Vagina (tissue), 2 donors: ENCODE measurements around the gene GNRHR.

Source experiments
- POLR2A ChIP-seq, 2 donors: fragments of 450-650 bp; IDR thresholded peaks; one replicate each; pipeline ENCODE4 v1.6.1; 2017; ENCODE audit warnings: antibody characterized with exemption in 2 of 2, mild to moderate bottlenecking in 2 of 2, moderate library complexity in 2 of 2
- TF ChIP-seq, protein P1 (sequence below), 3 experiments: fragments of 450-650 bp in 2 of 3; fragments of 200-600 bp in 1 of 3; sonication (generic) in 1 of 3; IDR thresholded peaks; one replicate each; pipeline ENCODE4 v1.5.1; 2017 to 2019; ENCODE audit warnings: antibody characterized with exemption in 3 of 3, mild to moderate bottlenecking in 2 of 3, moderate library complexity in 2 of 3

DNA sequence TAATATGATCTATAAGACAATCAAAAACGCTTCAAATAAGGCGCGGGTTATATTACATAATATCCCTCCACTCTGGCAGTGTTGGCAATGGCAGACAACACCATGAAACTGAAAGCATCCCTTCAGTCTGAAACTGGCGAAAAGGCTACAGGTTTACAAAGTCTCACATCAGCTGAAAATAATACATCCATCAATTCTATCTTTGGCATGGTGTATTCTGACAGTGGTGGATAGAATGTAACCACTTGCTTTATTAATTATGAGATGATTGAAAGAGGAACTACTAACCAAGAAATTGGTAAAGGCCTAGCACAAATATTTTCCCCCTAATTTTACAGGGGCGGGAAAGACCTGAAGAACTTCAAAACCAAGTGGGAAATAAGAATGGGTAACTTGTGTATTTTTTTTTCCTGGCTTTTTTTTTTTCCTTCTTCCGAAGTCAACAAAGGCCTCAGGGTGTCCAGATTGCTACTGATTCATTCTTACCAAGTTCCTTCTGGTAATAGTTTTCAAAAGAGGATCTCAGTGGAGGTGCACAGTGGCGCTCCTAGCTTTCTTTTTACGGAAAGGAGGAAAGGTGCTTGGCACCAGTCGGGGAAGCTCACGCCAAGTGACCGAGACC lies 54.0 kb downstream of the GNRHR start:
- TF ChIP-seq, protein P1, sequence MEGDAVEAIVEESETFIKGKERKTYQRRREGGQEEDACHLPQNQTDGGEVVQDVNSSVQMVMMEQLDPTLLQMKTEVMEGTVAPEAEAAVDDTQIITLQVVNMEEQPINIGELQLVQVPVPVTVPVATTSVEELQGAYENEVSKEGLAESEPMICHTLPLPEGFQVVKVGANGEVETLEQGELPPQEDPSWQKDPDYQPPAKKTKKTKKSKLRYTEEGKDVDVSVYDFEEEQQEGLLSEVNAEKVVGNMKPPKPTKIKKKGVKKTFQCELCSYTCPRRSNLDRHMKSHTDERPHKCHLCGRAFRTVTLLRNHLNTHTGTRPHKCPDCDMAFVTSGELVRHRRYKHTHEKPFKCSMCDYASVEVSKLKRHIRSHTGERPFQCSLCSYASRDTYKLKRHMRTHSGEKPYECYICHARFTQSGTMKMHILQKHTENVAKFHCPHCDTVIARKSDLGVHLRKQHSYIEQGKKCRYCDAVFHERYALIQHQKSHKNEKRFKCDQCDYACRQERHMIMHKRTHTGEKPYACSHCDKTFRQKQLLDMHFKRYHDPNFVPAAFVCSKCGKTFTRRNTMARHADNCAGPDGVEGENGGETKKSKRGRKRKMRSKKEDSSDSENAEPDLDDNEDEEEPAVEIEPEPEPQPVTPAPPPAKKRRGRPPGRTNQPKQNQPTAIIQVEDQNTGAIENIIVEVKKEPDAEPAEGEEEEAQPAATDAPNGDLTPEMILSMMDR (IDR thresholded peaks at IDR 0.05), result no peak
- no peak for TF ChIP-seq POLR2A (IDR thresholded peaks at IDR 0.05)
